Ecto neural progenitor cell (in vitro differentiated cells): ENCODE measurements around the gene MN1.

Source experiments
- DNase-seq: peaks from one replicate; pipeline ENCODE4 v3.0.0-alpha.2; 2018; ENCODE audit warnings: low spot score

The MN1 gene

DNA sequence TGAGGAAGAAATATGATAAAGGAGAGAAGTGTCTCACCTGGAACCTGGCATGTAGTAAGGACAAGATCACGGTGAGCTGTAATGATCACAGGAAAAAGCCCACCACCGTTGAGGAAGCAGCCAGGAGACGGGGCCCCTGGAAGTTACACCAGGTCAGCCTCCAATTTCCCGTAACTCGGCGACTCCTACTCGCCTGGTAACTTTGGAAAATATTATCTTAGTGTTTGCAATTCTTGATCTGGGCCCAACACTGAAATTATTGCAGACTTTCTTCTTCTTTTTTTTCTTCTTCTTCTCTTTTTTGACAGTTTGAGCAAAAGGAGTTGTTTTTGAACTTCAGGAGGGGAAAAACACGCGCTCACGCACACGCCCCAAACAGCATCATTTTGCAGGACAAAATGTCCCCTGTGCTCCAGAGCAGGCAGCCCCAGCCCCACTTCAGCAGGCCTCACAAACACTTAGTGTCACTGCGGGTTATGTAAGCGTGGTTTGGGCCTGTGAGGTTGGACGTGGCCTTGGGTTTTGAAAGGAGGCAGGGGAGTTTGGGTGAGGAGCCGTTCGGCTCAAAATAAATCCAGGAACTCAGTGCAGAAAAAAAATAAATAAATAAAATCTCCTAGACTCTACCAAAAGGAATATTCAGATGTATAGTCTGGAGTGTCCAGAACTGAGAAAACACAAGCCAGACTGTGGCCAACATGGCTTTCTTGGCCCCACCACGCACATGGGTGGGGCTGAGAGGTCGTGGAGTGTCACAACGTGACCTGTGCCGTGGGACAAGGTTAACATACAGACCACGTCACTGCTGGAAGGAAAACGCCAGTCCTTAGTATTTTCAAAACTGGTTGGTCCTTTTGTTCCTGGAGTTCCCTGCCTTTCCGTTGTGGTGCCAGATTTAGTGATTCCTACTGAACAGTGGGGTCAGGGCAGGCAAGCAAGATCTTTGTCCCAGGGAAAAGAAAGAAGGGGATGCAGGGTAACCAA lies 26.3 kb upstream of the MN1 start:
- DNase-seq = no peak

GRCh38 chr22:27825174-27825573 lies 23.6 kb upstream of the MN1 start:
- no peak for DNase-seq

DNA sequence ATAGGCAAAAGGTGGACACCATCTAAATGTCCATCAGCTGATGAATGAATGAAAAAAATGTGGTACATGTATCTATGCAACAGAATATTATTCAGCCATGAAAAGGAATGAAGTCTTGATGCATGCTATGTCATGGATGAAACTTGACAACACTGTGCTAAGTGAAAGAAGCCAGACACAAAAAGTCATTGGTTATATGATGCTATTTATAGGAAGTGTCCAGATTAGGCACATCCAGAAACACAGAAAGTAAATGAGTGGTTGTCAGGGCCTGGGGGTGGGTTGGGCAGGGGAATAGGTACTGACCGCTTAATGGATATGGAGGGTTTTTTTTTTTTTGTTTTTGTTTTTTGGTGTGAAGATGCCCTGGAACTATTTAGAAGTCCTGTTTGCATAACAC lies 21.7 kb upstream of the MN1 start:
- DNase-seq = no peak

- no peak for DNase-seq
Measured at GRCh38 chr22:27820896-27821866, 19.6 kb upstream of the MN1 start.

DNA sequence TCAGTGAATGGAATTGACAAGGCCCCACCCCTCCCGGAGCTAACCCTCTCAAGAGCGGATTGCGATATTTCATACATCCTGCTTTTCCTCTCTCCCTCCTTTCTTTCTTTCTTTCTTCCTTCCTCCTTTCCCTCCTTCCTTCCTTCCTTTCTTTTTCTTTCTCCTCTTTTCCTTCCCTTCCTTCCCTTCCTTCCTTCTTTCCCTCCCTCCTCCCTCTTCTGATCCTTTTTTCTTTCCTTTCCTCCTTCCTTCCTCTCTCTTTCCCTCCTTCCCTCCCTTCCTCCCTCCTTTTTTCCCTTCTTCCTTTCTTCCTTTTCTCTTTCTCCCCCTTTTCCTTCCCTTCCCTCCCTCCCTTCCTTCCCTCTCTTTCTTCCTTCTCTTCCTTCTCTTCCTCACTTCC lies 15.0 kb upstream of the MN1 start:
- no peak for DNase-seq

DNA sequence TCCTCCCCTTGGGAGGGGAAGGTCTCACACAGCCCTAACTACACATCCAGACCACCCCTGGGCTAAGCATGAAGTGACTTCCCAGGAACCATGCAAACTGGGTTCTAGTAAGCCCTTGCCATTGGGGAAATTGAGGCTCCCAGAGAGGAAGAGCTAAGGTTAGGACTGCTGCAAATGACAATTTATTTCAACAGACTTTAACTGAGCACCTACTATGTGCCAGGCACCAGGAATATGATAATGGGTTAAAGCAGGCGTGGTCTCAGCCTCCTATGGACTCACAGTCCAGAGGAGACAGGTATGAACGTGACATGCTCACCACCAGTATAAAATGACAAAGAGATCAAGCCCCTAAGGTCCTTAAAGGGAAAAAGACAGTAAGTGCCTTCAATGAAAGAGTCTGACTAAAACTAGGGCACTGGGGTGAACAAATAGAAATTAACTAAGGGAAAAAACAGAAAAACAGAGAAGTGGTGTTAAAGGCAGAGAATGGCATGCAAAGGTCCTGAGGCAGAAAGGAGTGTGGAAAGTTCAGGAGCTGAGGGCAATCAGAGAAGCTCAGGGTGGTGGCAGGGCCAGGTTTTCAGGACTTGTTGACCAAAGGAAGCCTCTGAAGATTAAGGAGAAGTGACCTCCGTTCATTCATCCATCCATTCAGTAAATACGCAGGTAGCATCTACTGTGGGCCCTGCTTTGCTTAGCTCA lies 14.4 kb upstream of the MN1 start:
- DNase-seq = no peak

DNA sequence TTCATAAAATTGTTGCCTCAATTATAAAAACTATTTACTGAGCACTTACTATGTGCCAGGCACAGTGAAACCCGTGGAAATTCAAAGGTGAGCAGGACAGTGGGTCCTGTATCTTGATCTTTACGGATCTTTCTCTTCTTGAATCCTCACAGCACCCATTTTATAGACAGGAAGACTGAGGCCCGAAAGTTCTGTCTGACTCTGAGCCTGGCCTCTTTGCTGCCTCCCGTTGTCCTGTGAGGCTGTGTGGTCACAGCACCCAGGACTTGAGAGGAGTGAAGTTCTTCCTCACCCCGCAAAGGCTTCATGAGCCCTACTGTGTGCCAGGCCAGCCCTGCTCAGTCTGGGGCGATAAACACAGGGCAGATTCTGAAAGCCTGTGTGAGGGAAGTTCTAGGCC lies 13.4 kb upstream of the MN1 start:
- DNase-seq = no peak

DNA sequence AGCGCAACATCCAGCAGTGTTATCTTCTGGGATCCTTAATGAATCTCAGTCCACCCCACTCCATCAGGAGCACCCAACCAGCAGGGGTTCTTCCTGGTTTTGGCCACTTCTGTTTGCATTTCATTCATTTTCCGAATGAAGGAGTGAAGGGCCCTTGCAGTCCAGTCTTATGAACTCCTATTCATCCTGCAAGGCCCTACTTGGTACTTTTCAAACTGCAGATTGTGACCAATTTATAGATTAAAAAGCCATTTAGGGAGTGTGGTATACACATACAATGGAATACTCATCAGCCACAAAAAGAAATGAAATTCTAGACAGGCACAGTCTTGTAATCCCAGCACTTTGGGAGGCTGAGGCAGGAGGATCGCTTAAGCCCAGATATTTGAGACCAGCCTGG lies 10.2 kb upstream of the MN1 start:
- DNase-seq = no peak

GRCh38 chr22:27810609-27811151 lies 9.1 kb upstream of the MN1 start:
- DNase-seq = no peak

GRCh38 chr22:27809700-27810608 lies 8.4 kb upstream of the MN1 start:
- DNase-seq = no peak

DNA sequence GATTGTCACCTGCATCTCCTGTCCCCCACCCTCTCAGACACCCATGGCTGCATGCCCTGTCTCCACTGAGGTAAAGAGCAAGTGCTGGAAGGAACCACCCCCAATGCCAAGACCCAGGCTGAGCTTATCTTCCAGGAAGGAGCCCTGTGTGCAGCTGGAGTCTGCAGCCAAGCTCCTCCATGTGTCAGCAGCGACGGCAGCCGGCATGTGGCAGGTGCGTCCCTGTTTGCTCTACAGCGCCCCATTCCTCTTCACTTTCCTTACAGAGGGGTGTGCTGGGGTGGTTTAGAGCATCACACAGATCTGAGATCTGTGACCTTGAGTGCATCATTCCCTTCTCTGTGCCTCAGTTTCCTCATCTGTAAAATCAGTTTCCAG lies 7.7 kb upstream of the MN1 start:
- DNase-seq = no peak

DNA sequence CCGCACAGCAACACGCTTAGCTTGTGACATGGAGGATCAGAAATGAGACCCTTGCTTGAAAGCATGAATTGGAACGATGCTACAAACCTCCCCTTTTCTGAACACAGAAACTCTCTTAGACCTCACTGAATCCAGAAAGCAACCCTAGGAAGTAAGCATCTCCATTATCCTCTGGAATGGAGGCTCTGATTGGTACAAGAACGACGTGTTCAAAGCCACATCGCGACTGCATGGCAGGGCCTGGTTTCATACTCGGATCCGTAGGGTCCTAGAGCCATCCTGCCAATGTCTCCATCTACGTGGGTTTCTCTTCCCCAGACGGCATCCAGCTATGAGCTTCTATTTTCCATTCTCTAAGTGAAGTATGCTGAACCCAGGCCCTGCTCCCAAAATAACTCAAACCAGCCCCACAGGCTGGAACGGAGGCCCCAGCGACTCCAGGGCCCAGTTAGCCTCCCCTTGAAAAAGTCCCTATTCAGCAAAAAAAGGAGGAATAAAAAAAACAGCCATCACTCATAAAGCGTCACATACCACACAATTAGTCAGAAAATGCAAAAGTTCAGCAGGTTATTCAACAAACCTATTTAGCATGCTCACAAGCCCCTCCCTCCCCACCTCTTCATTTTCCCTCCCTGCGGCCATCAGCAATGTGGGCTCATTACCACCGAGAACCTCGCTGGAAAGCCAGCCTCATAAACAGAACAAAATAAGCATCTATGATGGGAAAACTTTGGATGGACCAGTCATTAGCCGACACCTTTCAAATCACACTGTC lies 7.1 kb upstream of the MN1 start:
- DNase-seq = no peak

- no peak for DNase-seq
Measured at GRCh38 chr22:27805841-27806240, 4.3 kb upstream of the MN1 start.

DNA sequence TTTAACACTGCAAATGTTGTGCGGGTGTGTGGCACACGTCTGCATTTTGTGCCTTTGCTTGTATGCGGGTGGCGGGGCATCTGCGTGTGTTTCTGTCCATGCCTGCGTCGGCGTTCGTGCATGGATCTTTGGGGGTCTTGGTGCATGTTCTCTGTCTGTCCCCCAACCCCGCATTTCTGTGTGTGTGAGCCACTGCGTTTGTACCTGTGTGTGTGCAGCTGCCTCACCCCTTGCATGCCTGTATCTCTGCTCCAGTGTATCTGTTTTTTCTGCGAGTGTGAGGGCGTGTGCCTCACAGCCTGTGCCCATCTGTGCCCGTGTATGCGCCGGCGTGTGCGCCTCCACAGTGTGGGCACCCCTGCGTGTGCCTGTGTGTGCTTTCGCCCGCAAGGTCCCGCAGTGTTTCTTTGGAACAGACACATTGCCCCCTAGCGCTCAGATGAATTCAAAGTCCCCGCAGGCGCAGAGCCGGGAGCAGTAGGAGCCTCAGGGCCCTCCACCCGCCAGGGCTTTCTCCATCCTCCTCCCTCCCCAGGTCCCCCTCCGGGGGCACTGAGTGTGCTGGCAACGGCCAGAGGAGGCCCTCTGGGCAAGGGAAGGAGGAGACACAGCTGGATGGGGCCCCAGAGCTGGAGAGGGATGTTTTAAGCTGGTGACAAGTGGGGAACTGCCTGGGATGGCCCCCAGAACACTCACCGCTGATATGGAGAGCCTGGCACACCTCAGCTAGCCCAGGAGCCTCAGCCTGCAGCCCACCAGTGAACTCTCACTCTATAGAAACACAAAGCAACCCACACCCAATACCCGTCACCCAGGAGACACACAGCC lies 3.1 kb upstream of the MN1 start:
- peak; percentile 83 for DNase-seq

GRCh38 chr22:27803841-27804415 lies 2.4 kb upstream of the MN1 start:
- no peak for DNase-seq

DNA sequence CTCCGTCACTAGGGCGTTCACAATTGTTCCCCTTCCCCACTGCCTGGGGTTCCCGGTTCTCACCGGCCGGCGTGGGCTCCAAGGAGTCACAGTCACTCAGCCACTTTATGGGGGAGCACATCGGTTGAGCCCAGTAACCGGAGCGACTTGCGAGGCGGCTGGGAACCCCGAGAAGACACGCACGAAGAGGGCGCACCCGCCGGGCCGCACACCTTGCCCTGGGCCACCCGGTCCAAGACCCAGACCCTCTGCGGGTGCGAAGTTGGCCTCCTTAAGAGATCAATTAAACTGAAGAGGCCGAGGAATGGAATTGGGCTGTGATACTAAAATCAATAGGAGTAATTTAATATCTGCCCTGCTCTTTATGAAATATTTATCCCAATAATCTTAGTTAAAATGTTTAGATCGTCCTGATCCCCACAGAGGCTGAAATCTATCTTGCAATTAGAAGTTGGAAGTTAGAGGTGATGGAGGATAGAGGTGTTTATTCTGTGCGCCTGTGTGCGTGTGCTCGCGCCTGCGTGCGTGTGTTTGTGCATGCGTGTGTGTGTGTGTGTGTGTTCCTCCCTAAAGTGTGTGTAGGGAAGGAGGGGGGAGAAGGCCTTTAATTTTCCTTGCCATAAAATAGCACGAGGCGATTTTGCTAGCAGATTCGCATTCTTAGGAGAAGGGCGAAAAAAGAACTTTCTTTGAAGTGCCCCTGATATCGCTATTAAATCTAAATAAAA lies 954 bp upstream of the MN1 start:
- DNase-seq = no peak

- DNase-seq = peak; percentile 78
Measured at GRCh38 chr22:27801202-27801615, 347 bp downstream of the MN1 start.
